ENCODE data around the gene ERC2.

DNA sequence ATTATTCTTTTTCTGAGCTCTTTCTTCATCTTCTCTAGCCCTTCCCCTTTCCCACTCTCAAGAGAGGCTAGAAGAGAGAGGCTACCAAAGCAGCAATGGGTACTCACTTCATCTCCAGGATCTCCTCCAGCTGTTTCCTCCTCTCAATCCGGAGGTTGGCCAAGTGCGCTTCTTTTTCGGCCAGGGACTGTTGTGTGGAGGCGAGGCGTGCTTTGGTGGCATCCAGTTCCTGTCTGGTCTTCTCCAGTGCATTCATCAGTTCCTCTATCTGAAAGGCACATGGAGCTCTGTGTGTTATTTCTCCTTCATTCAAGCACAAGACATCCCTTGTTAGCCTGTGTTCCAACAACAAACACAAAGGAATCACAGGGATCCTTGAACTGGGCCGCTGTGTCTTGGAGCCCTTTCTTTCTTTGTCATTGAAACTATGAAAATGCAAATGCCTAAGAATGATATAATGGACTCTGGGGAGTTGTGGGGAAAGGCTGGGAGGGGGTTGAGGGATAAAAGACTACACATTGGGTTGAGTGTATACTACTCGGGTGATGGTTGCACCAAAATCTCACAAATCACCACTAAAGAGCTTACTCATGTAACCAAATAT lies 579.9 kb downstream of the ERC2 start:
- no peak for TF ChIP-seq POLR2AphosphoS5 (IDR thresholded peaks at IDR 0.05; ENCODE audit: low read depth, low read length)
- TF ChIP-seq POLR2A (IDR thresholded peaks at IDR 0.05; ENCODE audit: low read depth, low read length): no peak
- TF ChIP-seq TAF1 (IDR thresholded peaks at IDR 0.05; ENCODE audit: borderline replicate concordance, low read depth, low read length): no peak

All from GM12892 (cell line).